Lower leg skin (tissue), 4 donors: ENCODE data around the gene UBE2G2. TPM values are rescaled to one million over a fixed set of nuclear protein-coding genes. Genes with fewer than 3 reads are reported as not detected.
A peak's percentile ranks its signal among the peaks of the same experiment; 100 is the strongest.

Source experiments
- DNase-seq, 2 donors: peaks; one replicate each; pipeline ENCODE4 v3.0.0-alpha.2; 2019; ENCODE audit warnings: low spot score in 2 of 2
- H3K4me3 ChIP-seq: fragments of 200-600 bp; sonication (generic); 2 replicates; pipeline ENCODE4 v1.5.1; 2017; ENCODE audit warnings: mild to moderate bottlenecking, low read depth; ENCODE audit not compliant: poor library complexity, severe bottlenecking
- POLR2A ChIP-seq, 2 donors: fragments of 450-650 bp; IDR thresholded peaks; one replicate each; pipeline ENCODE4 v1.6.1; 2016 to 2017; ENCODE audit warnings: antibody characterized with exemption in 2 of 2, mild to moderate bottlenecking in 1 of 2, moderate library complexity in 1 of 2
- WGBS, 2 donors: methylation state at CpG; one replicate each; pipeline ENCODE4 v1.1.5; 2018; 5-methylcytosine and 5-hydroxymethylcytosine counted together
- intact Hi-C: fragments of 100-400 bp; cut with DNase I; formaldehyde crosslinking; loops from one replicate; pipeline ENCODE4 v1.15.0; 2023; ENCODE audit warnings: low total_unique reads
- total RNA-seq, 4 donors: library from RNA; depleted of rRNA; stranded (reverse); fragments of >200 nt; gene quantifications; one replicate each; pipeline ENCODE4 v1.1.0, GENCODE V29; 2016
- TF ChIP-seq, protein P1 (sequence below), 3 donors: fragments of 450-650 bp; IDR thresholded peaks; one replicate each; pipeline ENCODE4 v1.5.1; 2016; ENCODE audit warnings: antibody characterized with exemption in 3 of 3, mild to moderate bottlenecking in 3 of 3, moderate library complexity in 2 of 3

Gene UBE2G2
- total RNA-seq, 4 donors from 2014 or later, result 37.2 to 61.8 (median 49.8) TPM

GRCh38 chr21:44778094-44778493 lies 23.5 kb downstream of the UBE2G2 start:
- no peak overlapping the region for H3K4me3 ChIP-seq
- DNase-seq, result no peak
- TF ChIP-seq, protein P1, sequence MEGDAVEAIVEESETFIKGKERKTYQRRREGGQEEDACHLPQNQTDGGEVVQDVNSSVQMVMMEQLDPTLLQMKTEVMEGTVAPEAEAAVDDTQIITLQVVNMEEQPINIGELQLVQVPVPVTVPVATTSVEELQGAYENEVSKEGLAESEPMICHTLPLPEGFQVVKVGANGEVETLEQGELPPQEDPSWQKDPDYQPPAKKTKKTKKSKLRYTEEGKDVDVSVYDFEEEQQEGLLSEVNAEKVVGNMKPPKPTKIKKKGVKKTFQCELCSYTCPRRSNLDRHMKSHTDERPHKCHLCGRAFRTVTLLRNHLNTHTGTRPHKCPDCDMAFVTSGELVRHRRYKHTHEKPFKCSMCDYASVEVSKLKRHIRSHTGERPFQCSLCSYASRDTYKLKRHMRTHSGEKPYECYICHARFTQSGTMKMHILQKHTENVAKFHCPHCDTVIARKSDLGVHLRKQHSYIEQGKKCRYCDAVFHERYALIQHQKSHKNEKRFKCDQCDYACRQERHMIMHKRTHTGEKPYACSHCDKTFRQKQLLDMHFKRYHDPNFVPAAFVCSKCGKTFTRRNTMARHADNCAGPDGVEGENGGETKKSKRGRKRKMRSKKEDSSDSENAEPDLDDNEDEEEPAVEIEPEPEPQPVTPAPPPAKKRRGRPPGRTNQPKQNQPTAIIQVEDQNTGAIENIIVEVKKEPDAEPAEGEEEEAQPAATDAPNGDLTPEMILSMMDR (IDR thresholded peaks at IDR 0.05), result no peak
- no peak for TF ChIP-seq POLR2A (IDR thresholded peaks at IDR 0.05)
- intact Hi-C loops, result no loop called here
- WGBS, 2 donors, result 88 to 91% methylated on average over 5 of the region's 5 CpGs

GRCh38 chr21:44774972-44775371 lies 26.6 kb downstream of the UBE2G2 start:
- intact Hi-C loops, result no loop called here
- WGBS, 2 donors, result 88 to 99% methylated on average over 8 of the region's 8 CpGs
- TF ChIP-seq, protein P1 (IDR thresholded peaks at IDR 0.05), result no peak
- no peak for TF ChIP-seq POLR2A (IDR thresholded peaks at IDR 0.05)
- H3K4me3 ChIP-seq, result no peak overlapping the region
- DNase-seq, result no peak

- intact Hi-C loops, result no loop called here
- no peak overlapping the region for H3K4me3 ChIP-seq
- no peak for TF ChIP-seq POLR2A (IDR thresholded peaks at IDR 0.05)
- TF ChIP-seq, protein P1 (IDR thresholded peaks at IDR 0.05), result no peak
- 91 to 95% methylated on average over 20 of the region's 20 CpGs for WGBS, 2 donors
- DNase-seq, result peak in 1 of 2 donors; percentile 72
These were observed 28.2 kb downstream of the UBE2G2 start for GRCh38 chr21:44773291-44773932.

DNA sequence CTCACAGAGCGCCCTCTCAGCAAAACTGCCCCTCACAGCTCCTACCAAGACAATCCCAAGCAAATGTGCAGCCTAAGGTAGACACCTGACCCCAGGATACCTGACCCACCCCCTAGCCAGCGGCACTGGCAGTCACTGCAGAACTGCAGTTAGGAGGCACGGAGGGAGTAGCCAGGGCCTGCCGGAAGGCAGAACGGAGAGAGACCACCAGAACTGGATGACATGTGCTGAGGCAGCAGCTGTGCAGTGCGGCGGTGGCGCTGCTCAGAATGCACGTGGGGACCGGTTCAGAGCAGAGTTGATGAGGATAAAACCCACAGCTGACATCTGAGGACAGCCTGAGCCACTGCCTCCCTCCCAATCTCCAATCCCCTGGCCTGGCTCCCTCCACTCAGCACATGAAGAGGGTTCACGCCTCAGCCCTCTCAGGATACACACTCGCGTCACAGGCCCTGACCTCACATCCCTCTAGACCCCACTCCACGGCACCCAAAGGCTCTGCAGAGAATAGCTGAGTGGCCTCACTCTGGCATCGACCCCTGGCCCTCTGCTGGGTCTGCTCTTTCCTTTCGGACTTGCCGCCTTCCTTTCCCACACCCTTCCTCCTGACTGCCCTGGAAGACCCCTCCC lies 29.6 kb downstream of the UBE2G2 start:
- DNase-seq, result peak in 1 of 2 donors; percentile 72
- WGBS, 2 donors, result 98% methylated on average over 14 to 15 of the region's 17 CpGs
- intact Hi-C loops, result no loop called here
- no peak overlapping the region for H3K4me3 ChIP-seq
- TF ChIP-seq, protein P1 (IDR thresholded peaks at IDR 0.05), result no peak
- no peak for TF ChIP-seq POLR2A (IDR thresholded peaks at IDR 0.05)

DNA sequence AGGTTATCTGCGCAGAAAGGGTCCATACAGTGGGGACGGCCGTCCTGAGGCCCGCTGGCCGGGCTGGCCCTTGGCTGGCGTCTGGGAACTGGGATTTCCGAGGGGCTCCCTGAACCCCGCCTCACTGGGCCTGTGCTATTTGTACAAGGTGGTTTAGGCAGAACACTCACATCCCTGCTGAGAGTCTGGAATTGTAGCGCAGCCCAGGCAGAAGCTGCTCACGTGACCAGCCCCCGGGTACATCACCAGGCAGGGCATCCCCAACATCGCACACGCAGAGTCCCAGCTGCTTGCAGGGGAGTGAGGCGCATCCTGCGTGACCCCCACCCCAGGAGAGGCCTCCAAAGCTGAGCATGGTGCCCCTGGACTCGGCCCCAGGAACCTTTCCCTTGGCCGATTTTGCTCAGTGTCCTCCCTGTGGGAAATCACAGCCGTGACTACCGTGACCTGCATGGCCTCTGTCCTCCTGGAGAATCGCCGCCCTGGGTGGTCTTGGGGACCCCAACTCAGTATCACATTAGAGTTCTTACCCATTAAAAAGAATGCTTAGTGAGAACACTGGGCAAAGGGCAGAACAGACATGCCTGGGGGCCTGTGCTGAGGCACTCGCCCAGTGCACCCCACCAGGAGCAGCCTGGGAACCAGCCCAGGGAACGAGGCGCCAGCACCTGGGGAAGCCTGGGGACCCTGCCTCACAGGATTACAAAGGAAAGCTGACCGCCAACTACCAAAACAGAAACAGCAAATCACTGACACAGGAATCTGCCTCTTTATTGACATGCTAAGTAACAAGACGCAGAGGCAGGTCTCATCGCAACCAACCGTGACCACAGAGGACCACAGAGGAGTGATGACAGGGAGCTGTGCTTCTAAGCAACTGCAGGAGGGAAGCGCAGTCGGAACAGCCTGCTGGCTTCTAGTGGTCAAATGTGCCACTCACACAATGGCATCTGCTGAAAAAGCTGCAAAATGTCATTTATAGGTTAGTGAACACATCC lies 33.5 kb downstream of the UBE2G2 start:
- no peak for DNase-seq
- intact Hi-C loops, result no loop called here
- TF ChIP-seq, protein P1 (IDR thresholded peaks at IDR 0.05), result no peak
- no peak for TF ChIP-seq POLR2A (IDR thresholded peaks at IDR 0.05)
- H3K4me3 ChIP-seq, result no peak overlapping the region
- WGBS, 2 donors, result 83 to 91% methylated on average over 28 to 30 of the region's 30 CpGs
